ENCODE measurements around the gene PCDHGA6.

GRCh38 chr5:141345327-141345726 is 28.4 kb upstream of the PCDHGA6 start:
- no peak for TF ChIP-seq POLR2AphosphoS5 (IDR thresholded peaks at IDR 0.05; ENCODE audit: low read depth, low read length)
- no peak for TF ChIP-seq EZH2 (IDR thresholded peaks at IDR 0.05)
